Astrocyte (in vitro differentiated cells and primary cell): Measurements from ENCODE around the gene TTC33.

Source experiments
- EZH2 ChIP-seq: IDR thresholded peaks from 2 replicates; pipeline ENCODE4 v1.6.1; 2012; ENCODE audit warnings: mild to moderate bottlenecking, low read length, inconsistent platforms; ENCODE audit not compliant: insufficient read depth
- TF ChIP-seq, protein P1 (sequence below): IDR thresholded peaks from 2 replicates; pipeline ENCODE4 v1.5.1; 2011; ENCODE audit warnings: low read depth, mild to moderate bottlenecking, inconsistent platforms, low read length, moderate library complexity; ENCODE audit not compliant: insufficient read depth

DNA sequence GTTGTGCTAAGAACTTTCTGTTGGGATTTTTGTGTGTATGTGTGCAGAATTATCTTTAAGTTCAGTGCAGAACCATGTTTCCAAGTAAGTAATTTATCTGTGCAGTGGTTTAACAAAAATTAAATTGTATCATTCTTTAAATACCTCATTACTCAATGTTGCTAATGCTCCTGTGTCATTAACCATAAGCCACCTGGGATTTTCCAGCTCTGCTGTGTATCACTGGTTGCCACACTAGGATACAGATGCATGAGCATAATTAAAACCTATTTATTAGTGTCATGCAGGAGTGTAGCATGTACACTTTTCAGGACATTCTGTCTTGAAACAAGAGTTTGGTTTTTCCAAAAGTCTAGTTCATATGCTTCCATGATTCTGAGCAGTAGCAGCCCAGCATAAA is 196.5 kb downstream of the TTC33 start:
- TF ChIP-seq, protein P1, sequence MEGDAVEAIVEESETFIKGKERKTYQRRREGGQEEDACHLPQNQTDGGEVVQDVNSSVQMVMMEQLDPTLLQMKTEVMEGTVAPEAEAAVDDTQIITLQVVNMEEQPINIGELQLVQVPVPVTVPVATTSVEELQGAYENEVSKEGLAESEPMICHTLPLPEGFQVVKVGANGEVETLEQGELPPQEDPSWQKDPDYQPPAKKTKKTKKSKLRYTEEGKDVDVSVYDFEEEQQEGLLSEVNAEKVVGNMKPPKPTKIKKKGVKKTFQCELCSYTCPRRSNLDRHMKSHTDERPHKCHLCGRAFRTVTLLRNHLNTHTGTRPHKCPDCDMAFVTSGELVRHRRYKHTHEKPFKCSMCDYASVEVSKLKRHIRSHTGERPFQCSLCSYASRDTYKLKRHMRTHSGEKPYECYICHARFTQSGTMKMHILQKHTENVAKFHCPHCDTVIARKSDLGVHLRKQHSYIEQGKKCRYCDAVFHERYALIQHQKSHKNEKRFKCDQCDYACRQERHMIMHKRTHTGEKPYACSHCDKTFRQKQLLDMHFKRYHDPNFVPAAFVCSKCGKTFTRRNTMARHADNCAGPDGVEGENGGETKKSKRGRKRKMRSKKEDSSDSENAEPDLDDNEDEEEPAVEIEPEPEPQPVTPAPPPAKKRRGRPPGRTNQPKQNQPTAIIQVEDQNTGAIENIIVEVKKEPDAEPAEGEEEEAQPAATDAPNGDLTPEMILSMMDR: no peak
- TF ChIP-seq EZH2: no peak
